ENCODE data around the gene HPSE2. TPM values are rescaled to one million over a fixed set of nuclear protein-coding genes. Genes with fewer than 3 reads are reported as not detected.
A peak's percentile ranks its signal among the peaks of the same experiment; 100 is the strongest.

Gene HPSE2
- total and polyA plus RNA-seq, 2 of the 13 experiments (the other 11 are each of a cell fraction or from before 2014, with no cell fraction given), result 0.01 TPM; not detected in 1

GRCh38 chr10:98460837-98461499, 774.7 kb downstream of the HPSE2 start (continued):
- TF ChIP-seq ATF1 (CRISPR knock-in tag; IDR thresholded peaks at IDR 0.05) (0 out of 2 replicates have a peak, but pooled peaks have one; percentile 21), ZNF619 (CRISPR knock-in tag; IDR thresholded peaks at IDR 0.05) (no peak), SMYD3 (CRISPR knock-in tag; IDR thresholded peaks at IDR 0.05) (no peak), CAMTA2 (CRISPR knock-in tag; IDR thresholded peaks at IDR 0.05; ENCODE audit: borderline replicate concordance) (no peak), IKZF4 (CRISPR knock-in tag; IDR thresholded peaks at IDR 0.05; ENCODE audit: borderline replicate concordance, low read depth, not compliant biosample characterization) (no peak), ZNF501 (CRISPR knock-in tag; IDR thresholded peaks at IDR 0.05) (peak; percentile 53; the same call in 1 of the 2 replicates), CCDC6 (CRISPR knock-in tag; IDR thresholded peaks at IDR 0.05) (no peak), TEF (CRISPR knock-in tag; IDR thresholded peaks at IDR 0.05) (no peak), ZBTB21 (CRISPR knock-in tag; IDR thresholded peaks at IDR 0.05) (peak; percentile 88), ZFYVE20 (CRISPR knock-in tag; IDR thresholded peaks at IDR 0.05; ENCODE audit: borderline replicate concordance, low read depth) (no peak), TEAD3 (CRISPR knock-in tag; optimal IDR thresholded peaks at IDR 0.05; ENCODE audit: borderline replicate concordance) (peak; percentile 85), NR2F2 (IDR thresholded peaks at IDR 0.05; ENCODE audit: borderline replicate concordance, low read depth) (peak; percentile 19; the same call in 1 of the 2 replicates), PLSCR1 (CRISPR knock-in tag; IDR thresholded peaks at IDR 0.05; ENCODE audit: borderline replicate concordance) (no peak), SALL1 (CRISPR knock-in tag; IDR thresholded peaks at IDR 0.05) (peak; percentile 52), YY1 (IDR thresholded peaks at IDR 0.05; ENCODE audit: insufficient read depth, insufficient replicate concordance, low read depth, low read length) (no peak), TEAD2 (CRISPR knock-in tag; IDR thresholded peaks at IDR 0.05) (no peak), MAFF (IDR thresholded peaks at IDR 0.05; ENCODE audit: low read depth, low read length) (peak; percentile 92), ZNF333 (CRISPR knock-in tag; IDR thresholded peaks at IDR 0.05; ENCODE audit: borderline replicate concordance) (no peak), ZNF883 (CRISPR knock-in tag; IDR thresholded peaks at IDR 0.05; ENCODE audit: not compliant biosample characterization) (no peak), SKI (IDR thresholded peaks at IDR 0.05; ENCODE audit: partially characterized antibody) (peak; percentile 14), NCOA2 (CRISPR knock-in tag; IDR thresholded peaks at IDR 0.05) (peak; percentile 48; the same call in 1 of the 2 replicates), IKZF1 (IDR thresholded peaks at IDR 0.05) (no peak), GTF2F1 (IDR thresholded peaks at IDR 0.05; ENCODE audit: low read length) (no peak), FOXK1 (CRISPR knock-in tag; IDR thresholded peaks at IDR 0.05; ENCODE audit: borderline replicate concordance, low read depth) (peak; percentile 82; the same call in 1 of the 2 replicates), KDM1A (CRISPR knock-in tag; IDR thresholded peaks at IDR 0.05) (no peak), KLF6 (CRISPR knock-in tag; IDR thresholded peaks at IDR 0.05) (no peak), CENPX (CRISPR knock-in tag; IDR thresholded peaks at IDR 0.05) (no peak), RFXANK (CRISPR knock-in tag; IDR thresholded peaks at IDR 0.05) (no peak), FOXA1 (IDR thresholded peaks at IDR 0.05) (no peak), FOXA1 (CRISPR knock-in tag; IDR thresholded peaks at IDR 0.05) (peak; percentile 79), ZNF589 (CRISPR knock-in tag; conservative IDR thresholded peaks at IDR 0.05) (no peak)
- TF ChIP-seq, protein P1, sequence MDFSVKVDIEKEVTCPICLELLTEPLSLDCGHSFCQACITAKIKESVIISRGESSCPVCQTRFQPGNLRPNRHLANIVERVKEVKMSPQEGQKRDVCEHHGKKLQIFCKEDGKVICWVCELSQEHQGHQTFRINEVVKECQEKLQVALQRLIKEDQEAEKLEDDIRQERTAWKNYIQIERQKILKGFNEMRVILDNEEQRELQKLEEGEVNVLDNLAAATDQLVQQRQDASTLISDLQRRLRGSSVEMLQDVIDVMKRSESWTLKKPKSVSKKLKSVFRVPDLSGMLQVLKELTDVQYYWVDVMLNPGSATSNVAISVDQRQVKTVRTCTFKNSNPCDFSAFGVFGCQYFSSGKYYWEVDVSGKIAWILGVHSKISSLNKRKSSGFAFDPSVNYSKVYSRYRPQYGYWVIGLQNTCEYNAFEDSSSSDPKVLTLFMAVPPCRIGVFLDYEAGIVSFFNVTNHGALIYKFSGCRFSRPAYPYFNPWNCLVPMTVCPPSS (IDR thresholded peaks at IDR 0.05), result no peak
